ENCODE results near the gene EFNB3. TPM values are rescaled to one million over a fixed set of nuclear protein-coding genes. Genes with fewer than 3 reads are reported as not detected.

EFNB3 gene
- total and polyA plus RNA-seq, 10 of the 15 experiments (the other 5 are each of a cell fraction or from before 2014, with no cell fraction given), result 0.01 to 0.13 (median 0.04) TPM; not detected in 5

- BruUV-seq (replicated peaks), result no TSS peak
- SMC1A ChIA-PET (ENCODE audit: uncharacterized antibody, unreplicated experiment), result no interaction called here
- Histone ChIP-seq H3K4me3 (no peak overlapping the region), H3K4me2 (ENCODE audit: control insufficient read depth, insufficient read depth) (no peak overlapping the region), H3K79me2 (ENCODE audit: control insufficient read depth, insufficient read depth, low read length) (no peaks in the 10 kb centered on the region), H3K27me3 (replicated peaks in 1 of 2; ENCODE audit: control insufficient read depth in 2 of 2, insufficient read depth in 2 of 2, low read length in 1 of 2) (peaks cover 6 to 9% of the 10 kb centered on the region in 2 experiments), H3K27ac (ENCODE audit: control insufficient read depth, insufficient read depth) (no peak overlapping the region), H3K9me3 (replicated peaks; ENCODE audit: control insufficient read depth, insufficient read depth, low read length) (no peaks in the 10 kb centered on the region), H3K36me3 (ENCODE audit: control insufficient read depth in 2 of 2, insufficient read depth in 2 of 2, low read length in 1 of 2) (no peaks in the 10 kb centered on the region), H3K4me1 (ENCODE audit: control insufficient read depth, insufficient read depth, low read length) (peaks cover 5% of the 10 kb centered on the region), H4K20me1 (ENCODE audit: control insufficient read depth, insufficient read depth) (no peaks in the 10 kb centered on the region), H3K9ac (ENCODE audit: control insufficient read depth, insufficient read depth, low read length) (no peak overlapping the region), H2AFZ (ENCODE audit: control insufficient read depth, low read depth, low read length) (no peak overlapping the region)
- WGBS (ENCODE audit: insufficient coverage, insufficient replicate concordance, low lambda C conversion rate, missing lambda C conversion rate), result 4% methylated on average over 9 of the region's 9 CpGs
- in situ Hi-C loops (cut with MboI), result no loop called here
- CTCF ChIA-PET, result interaction anchor here (1.0 to 1.1 kb wide), 2 partner anchors 26 to 329 kb away, joined by 3 read pairs; partner anchors contain the start of gene TP53
- intact Hi-C loops (cut with micrococcal nuclease; ENCODE audit: unreplicated experiment), result no loop called here
- ATAC-seq (no peak), FAIRE-seq (no peak), DNase-seq (ENCODE audit: low read depth, low spot score) (no peak)
- POLR2A ChIA-PET, result no interaction called here
- TF ChIP-seq FOXM1 (IDR thresholded peaks at IDR 0.05; ENCODE audit: low read depth, low read length) (no peak), NFIC (IDR thresholded peaks at IDR 0.05; ENCODE audit: low read depth, low read length) (no peak), ZBTB11 (CRISPR knock-in tag; IDR thresholded peaks at IDR 0.05) (no peak), CHD4 (IDR thresholded peaks at IDR 0.05) (no peak), NR2F1 (conservative IDR thresholded peaks at IDR 0.05) (no peak), SUZ12 (IDR thresholded peaks at IDR 0.05; ENCODE audit: unreplicated experiment) (no peak), NFXL1 (IDR thresholded peaks at IDR 0.05; ENCODE audit: borderline replicate concordance) (no peak), RCOR1 (conservative IDR thresholded peaks at IDR 0.05; ENCODE audit: low read depth, low read length) (no peak), POLR2A (IDR thresholded peaks at IDR 0.05; ENCODE audit: low read depth, low read length) (no peak), PKNOX1 (IDR thresholded peaks at IDR 0.05) (no peak), SIN3A (IDR thresholded peaks at IDR 0.05; ENCODE audit: low read depth, low read length) (no peak), KLF5 (IDR thresholded peaks at IDR 0.05; ENCODE audit: partially characterized antibody) (no peak), IKZF1 (conservative IDR thresholded peaks at IDR 0.05) (no peak), CEBPZ (IDR thresholded peaks at IDR 0.05; ENCODE audit: low read depth, low read length) (no peak), KAT2A (conservative IDR thresholded peaks at IDR 0.05; ENCODE audit: control insufficient read depth, low read depth, low read length) (no peak), ZBED1 (IDR thresholded peaks at IDR 0.05; ENCODE audit: borderline replicate concordance) (no peak), RFX5 (IDR thresholded peaks at IDR 0.05; ENCODE audit: low read depth, low read length) (no peak), HDGF (IDR thresholded peaks at IDR 0.05) (no peak), NRF1 (conservative IDR thresholded peaks at IDR 0.05; ENCODE audit: low read depth, low read length) (no peak)
- RAD21 ChIA-PET (ENCODE audit: unreplicated experiment), result no interaction called here
Observed at GRCh38 chr17:7713782-7714181, 8.8 kb downstream of the EFNB3 start.
